M059J (cell line): ENCODE measurements around the gene PIP5K1C. TPM values are rescaled to one million over a fixed set of nuclear protein-coding genes. Genes with fewer than 3 reads are reported as not detected.

Source experiments
- DNase-seq: peaks from one replicate; pipeline ENCODE4 v3.0.0-alpha.2; 2012; ENCODE audit warnings: low read depth
- total RNA-seq: library from RNA; depleted of rRNA; stranded (reverse); fragments of >200 nt; shearing (Covaris generic); gene quantifications from 2 replicates; pipeline ENCODE4 v1.2.3, GENCODE V29; 2014

The PIP5K1C gene
- total RNA-seq, 1 experiment from 2014 or later: 15.8 TPM

GRCh38 chr19:3646336-3647092 lies 53.8 kb downstream of the PIP5K1C start:
- peak; percentile 14 for DNase-seq

- no peak for DNase-seq
Measured at GRCh38 chr19:3645726-3646125, 54.5 kb downstream of the PIP5K1C start.

- DNase-seq: no peak
Measured at GRCh38 chr19:3645067-3645396, 55.2 kb downstream of the PIP5K1C start.

- DNase-seq: peak; percentile 25
Measured at GRCh38 chr19:3644351-3645066, 55.8 kb downstream of the PIP5K1C start.

- no peak for DNase-seq
Measured at GRCh38 chr19:3643674-3644313, 56.5 kb downstream of the PIP5K1C start.

- no peak for DNase-seq
Measured at GRCh38 chr19:3642987-3643673, 57.1 kb downstream of the PIP5K1C start.

GRCh38 chr19:3642296-3642695 lies 58.0 kb downstream of the PIP5K1C start:
- DNase-seq: no peak

GRCh38 chr19:3641515-3642269 lies 58.6 kb downstream of the PIP5K1C start:
- no peak for DNase-seq

GRCh38 chr19:3639479-3639878 lies 60.8 kb downstream of the PIP5K1C start:
- no peak for DNase-seq

GRCh38 chr19:3638208-3639193 lies 61.8 kb downstream of the PIP5K1C start:
- DNase-seq: no peak

- no peak for DNase-seq
Measured at GRCh38 chr19:3637621-3638020, 62.6 kb downstream of the PIP5K1C start.

- DNase-seq: no peak
Measured at GRCh38 chr19:3636962-3637361, 63.3 kb downstream of the PIP5K1C start.

- DNase-seq: no peak
Measured at GRCh38 chr19:3636506-3636905, 63.8 kb downstream of the PIP5K1C start.

GRCh38 chr19:3634496-3635045 lies 65.7 kb downstream of the PIP5K1C start:
- no peak for DNase-seq

- DNase-seq: no peak
Measured at GRCh38 chr19:3633559-3633988, 66.7 kb downstream of the PIP5K1C start.

GRCh38 chr19:3632739-3633558 lies 67.3 kb downstream of the PIP5K1C start:
- no peak for DNase-seq

GRCh38 chr19:3632098-3632497 lies 68.2 kb downstream of the PIP5K1C start:
- DNase-seq: no peak

- no peak for DNase-seq
Measured at GRCh38 chr19:3631053-3631861, 69.0 kb downstream of the PIP5K1C start.
